GM19463 (cell line): ENCODE data around the gene DDN.
A peak's percentile ranks its signal among the peaks of the same experiment; 100 is the strongest.

Experiments
- ATAC-seq: cut with Tn5 transposase; IDR thresholded peaks from one replicate; pipeline ENCODE4 v1.9.1; 2021; ENCODE audit warnings: mild to moderate bottlenecking, moderate library complexity; ENCODE audit not compliant: unreplicated experiment

Gene DDN

GRCh38 chr12:49015196-49015595 is 16.0 kb upstream of the DDN start:
- ATAC-seq = no peak

GRCh38 chr12:49014547-49014946 is 15.4 kb upstream of the DDN start:
- no peak for ATAC-seq

DNA sequence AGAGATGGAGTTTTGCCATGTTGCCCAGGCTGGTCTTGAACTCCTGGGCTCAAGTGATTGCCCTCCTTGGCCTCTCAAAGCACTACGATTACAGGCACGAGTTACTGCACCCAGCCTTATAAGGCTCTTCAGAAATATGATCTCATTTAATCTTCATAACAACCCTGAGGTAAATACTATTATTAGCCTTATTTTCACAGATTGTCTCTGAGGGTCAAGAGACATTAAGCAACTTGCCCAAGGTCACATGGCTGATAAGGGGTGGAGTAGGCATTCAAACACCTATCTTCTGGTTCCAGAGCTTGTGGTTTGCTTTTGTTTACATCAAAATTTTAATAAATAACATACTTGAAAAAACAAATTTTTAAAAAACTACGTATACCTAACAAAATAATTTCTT is 14.3 kb upstream of the DDN start:
- ATAC-seq = no peak

- ATAC-seq = no peak
Measured at GRCh38 chr12:49012739-49013138, 13.6 kb upstream of the DDN start.

DNA sequence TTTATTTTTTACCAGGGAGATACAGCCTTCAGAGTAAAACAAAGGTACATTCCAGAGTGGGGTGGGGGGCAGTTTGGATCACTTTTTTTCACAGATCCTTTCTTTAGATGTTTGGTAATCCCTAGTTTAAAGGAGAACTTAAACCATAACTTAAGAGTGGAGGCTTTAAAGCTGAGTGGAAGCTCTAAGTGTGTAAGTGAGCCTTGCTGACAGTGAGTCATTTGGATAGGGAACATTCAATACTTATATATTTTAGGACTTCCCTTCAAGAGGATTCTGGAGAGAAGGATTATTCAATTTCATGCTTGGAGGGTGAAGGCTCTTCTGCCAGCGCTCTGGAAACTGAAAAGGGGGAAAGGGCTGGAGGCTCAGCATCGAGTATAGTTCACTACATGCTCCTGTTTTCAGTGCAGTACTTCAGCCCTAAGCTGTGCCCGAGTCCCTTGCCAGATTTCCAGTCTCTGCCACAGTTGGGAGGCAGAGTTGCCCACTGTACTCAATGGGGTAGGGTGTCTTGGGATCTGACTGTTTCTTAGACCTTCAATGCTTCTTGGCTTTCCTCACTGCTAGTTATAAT is 11.0 kb upstream of the DDN start:
- no peak for ATAC-seq

- no peak for ATAC-seq
Measured at GRCh38 chr12:49008943-49009342, 9.8 kb upstream of the DDN start.

- no peak for ATAC-seq
Measured at GRCh38 chr12:49000346-49000745, 1.2 kb upstream of the DDN start.

- ATAC-seq = peak; percentile 11
Measured at GRCh38 chr12:48998497-48999353, 450 bp downstream of the DDN start.

- ATAC-seq = peak; percentile 40
Measured at GRCh38 chr12:48997719-48998496, 1.3 kb downstream of the DDN start.

DNA sequence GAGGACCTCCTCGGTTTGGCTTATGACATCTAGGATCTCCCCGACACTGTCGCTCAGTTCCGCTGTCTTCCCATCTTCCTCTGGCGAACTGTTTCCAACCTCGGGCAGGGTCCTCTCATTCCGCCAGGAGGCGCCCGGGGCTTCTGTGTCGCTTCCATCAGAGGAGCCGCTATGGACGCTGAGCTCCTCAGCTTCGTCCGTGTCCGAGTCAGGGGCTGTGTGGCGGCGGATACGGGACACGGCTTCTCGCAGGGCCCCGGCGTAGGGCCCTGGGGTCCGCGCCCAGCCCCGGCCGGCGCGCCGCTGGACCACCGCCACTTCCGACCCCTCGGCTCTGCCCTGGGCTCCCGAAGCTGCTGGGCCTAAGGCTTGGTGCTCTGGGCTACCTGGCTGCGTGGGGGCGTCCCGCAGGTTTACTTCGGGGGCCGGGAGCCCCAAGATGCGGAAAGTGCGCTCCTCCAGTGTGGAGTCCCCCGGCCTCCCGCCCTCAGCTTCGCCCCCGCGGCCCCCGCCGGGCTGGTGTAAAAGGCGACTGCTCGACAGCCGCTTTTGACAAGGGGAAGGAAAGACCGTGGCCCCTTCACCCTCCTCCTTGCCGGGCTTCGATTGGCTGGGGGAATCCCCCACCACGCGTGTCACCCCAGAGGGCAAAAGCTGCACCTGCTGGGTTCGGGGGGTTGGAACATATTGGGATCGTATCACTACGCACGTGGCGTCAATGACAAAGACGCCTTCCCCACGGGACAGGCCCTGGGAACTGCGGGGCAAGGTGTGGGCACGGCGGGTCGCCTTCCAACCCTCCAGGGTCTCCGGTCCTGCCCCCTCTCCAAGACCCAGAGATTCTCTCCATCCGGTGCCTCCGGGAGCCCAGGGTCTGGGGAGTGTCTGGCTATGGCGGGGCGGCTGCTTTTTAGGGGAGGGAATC is 2.1 kb downstream of the DDN start:
- no peak for ATAC-seq

DNA sequence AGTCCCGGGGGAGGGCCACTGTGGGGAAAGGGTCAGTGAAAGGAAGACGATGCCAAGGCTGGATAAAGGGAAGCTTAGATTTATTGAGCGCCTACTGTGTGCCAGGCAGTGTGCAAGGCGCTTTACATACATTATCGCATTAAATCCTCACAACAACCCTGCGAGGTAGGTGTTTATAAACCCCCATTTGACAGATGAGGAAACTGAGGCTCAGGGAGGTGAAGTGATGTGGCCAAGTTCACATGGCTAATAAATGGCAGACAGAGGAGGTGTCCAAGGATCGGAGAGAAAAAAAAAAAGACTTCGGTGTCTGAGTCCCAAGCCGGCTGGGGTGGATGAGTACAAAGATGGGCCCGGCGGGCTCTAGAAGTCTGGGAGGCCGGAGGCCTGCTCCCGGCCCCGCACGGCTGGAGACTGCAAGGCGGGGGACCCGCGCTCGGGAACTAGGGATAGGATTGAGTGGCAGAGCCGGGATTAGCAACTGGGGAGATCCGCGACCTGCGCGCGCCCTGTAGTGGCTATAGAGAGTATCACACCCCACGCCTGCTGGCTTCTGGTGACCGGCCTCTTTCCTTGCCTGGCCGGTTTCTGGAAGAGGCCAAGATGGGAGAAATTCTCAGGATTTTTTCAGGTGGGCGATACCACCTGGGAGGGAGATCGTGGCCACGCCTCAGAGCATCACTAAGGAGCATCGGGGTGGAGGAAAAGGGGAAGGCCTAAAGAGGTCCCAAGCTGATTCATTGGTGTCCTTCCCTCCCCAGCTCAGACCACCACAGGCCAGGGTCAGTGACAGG is 3.9 kb downstream of the DDN start:
- ATAC-seq = no peak

DNA sequence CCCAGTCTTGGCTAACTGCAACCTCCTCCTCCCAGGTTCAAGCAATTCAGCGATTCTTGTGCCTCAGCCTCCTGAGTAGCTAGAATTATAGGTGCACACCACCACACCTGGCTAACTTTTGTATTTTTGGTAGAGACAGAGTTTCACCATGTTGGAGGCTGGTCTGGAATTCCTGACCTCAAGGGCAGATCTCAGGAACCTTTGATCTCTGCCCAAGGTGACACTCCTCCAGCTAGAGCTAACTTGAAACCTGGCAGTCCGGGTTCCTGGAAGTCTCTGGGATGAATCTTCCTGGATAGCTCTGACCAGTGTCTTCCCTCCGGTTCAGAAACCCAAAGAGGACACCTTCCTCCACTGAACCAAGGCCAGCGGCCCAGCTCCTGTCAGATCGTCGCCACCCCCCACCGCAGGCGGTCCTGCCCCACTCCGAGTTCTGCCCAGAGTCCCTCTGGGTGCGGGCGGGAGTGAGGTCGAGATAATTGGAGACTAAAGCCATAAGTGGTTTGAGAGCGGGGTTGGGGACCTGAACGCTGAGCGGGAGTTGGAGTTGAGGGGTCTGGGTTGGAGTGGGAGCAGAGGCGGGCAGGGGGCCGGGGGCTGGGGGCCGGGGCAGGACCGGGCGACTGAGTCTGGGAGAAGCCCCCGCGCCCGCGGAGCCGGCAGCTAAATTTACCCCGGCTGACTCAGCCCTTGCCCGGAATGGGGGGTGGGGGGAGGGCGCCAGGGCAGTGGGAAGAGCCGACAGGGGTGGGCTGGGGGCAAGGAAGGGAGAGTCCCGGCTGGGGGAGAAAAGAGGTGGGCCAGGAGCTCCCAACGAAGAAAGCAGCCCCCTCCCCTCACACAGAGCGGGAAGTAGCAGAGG is 4.7 kb downstream of the DDN start:
- no peak for ATAC-seq

- ATAC-seq = no peak
Measured at GRCh38 chr12:48993787-48994186, 5.4 kb downstream of the DDN start.

DNA sequence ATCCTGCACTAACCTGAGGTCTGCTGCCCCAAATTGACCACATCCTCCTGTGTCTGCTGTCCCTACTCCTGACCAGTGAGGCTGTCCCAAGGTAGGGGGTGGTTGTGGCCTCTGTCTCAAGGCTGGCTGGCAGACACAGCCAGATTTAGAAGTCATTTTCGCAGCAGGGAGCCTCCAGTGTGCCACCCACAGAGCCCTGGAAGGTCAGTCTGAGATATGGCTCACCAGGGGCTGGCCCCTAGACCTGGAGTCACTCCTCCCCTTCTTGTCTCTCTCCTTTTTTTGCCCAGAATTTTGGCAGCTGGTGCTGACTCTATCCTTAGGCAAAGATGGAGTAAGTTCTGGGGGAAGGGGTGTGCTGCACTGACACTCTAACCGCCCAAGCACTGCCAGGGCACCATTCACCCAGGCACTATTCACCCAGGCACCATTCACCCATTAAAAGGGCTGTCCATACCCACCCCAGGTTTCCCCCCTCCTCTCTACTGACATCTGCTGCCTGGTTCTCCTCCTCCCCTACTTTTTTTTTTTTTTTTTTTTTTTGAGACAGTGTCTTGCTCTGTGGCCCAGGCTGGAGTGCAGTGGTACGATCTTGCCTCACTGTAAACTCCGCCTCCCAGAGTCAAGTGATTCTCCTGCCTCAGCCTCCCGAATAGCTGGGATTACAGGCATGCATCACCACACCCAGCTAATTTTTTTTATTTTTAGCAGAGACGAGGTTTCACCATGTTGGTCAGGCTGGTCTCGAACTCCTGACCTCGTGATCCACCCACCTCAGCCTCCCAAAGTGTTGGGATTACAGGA is 7.7 kb downstream of the DDN start:
- ATAC-seq = no peak

DNA sequence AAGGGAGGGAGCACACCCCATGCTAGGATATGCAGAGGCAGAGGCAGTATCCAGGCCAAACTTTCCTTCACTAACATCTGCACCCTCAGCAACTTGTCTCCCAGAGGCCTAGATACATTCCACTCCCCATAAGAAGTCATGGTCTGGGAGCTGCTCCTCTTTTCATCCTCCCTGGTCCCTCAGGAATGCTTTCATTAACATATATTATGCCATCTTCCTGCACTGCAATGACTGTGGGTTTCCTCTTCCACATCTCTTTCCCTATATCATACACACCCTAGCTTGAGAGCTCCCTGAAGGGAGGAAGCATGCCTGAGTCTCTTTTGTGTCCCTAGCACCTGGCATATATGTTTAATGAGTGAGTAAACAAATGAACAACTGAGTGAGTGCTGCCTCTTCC is 8.6 kb downstream of the DDN start:
- no peak for ATAC-seq

- no peak for ATAC-seq
Measured at GRCh38 chr12:48988030-48988649, 11.0 kb downstream of the DDN start.

- no peak for ATAC-seq
Measured at GRCh38 chr12:48986720-48987291, 12.4 kb downstream of the DDN start.
